ENCODE results near the gene GAK.

The GAK gene

GRCh38 chr4:801436-802124, 130.5 kb downstream of the GAK start:
- DNase-seq, result no peak
